Spleen (tissue), 11 donors: ENCODE data around the gene ARSA. TPM values are rescaled to one million over a fixed set of nuclear protein-coding genes. Genes with fewer than 3 reads are reported as not detected.

ENCODE experiments used
- DNase-seq: peaks from one replicate; pipeline ENCODE4 v3.0.0-alpha.2; 2020
- H3K27ac ChIP-seq, 8 donors: fragments of 200-600 bp; sonication (generic) in 7 of 8; 1 replicate in 4 of 8; 2 replicates in 4 of 8; pipeline versions ENCODE4 v1.5.0 to v1.8.0; 2016 to 2021; ENCODE audit warnings: inconsistent platforms in 4 of 8, mild to moderate bottlenecking in 4 of 8, moderate library complexity in 1 of 8
- H3K27me3 ChIP-seq, 7 donors: fragments of 200-600 bp; sonication (generic) in 6 of 7; replicated peaks in 1 of 7; 1 replicate in 4 of 7; 2 replicates in 3 of 7; pipeline versions ENCODE4 v1.5.0 to v1.8.0; 2016 to 2021; ENCODE audit warnings: inconsistent platforms in 3 of 7, mild to moderate bottlenecking in 1 of 7
- H3K36me3 ChIP-seq, 6 donors: fragments of 200-600 bp; sonication (generic) in 5 of 6; 1 replicate in 4 of 6; 2 replicates in 2 of 6; pipeline versions ENCODE4 v1.5.0 to v1.8.0; 2016 to 2021; ENCODE audit warnings: inconsistent platforms in 2 of 6
- H3K4me1 ChIP-seq, 6 donors: fragments of 200-600 bp; sonication (generic) in 5 of 6; 1 replicate in 3 of 6; 2 replicates in 3 of 6; pipeline versions ENCODE4 v1.5.0 to v1.8.0; 2016 to 2021; ENCODE audit warnings: inconsistent platforms in 3 of 6
- H3K4me3 ChIP-seq, 8 donors: fragments of 200-600 bp; sonication (generic) in 7 of 8; 1 replicate in 4 of 8; 2 replicates in 4 of 8; pipeline versions ENCODE4 v1.5.0 to v1.8.0; 2016 to 2021; ENCODE audit warnings: inconsistent platforms in 4 of 8, mild to moderate bottlenecking in 4 of 8, moderate library complexity in 2 of 8
- H3K9me3 ChIP-seq, 8 donors: fragments of 200-600 bp; sonication (generic) in 7 of 8; 1 replicate in 4 of 8; 2 replicates in 4 of 8; pipeline versions ENCODE4 v1.5.0 to v1.8.0; 2016 to 2021; ENCODE audit warnings: inconsistent platforms in 4 of 8
- CTCF ChIP-seq, 11 experiments: fragments of 200-600 bp in 7 of 11; fragments of 450-650 bp in 4 of 11; sonication (generic) in 4 of 11; IDR thresholded peaks in 8 of 11; conservative IDR thresholded peaks in 3 of 11; 1 replicate in 7 of 11; 2 replicates in 4 of 11; pipeline versions ENCODE4 v1.4.0 to v1.8.0; 2016 to 2021; ENCODE audit warnings: antibody characterized with exemption in 11 of 11, inconsistent platforms in 4 of 11, mild to moderate bottlenecking in 1 of 11
- POLR2A ChIP-seq, 3 donors: fragments of 450-650 bp; IDR thresholded peaks; one replicate each; pipeline ENCODE4 v1.5.1; 2017; ENCODE audit warnings: antibody characterized with exemption in 3 of 3, mild to moderate bottlenecking in 1 of 3
- POLR2AphosphoS5 ChIP-seq, 3 donors: sonication (generic); formaldehyde crosslinking; IDR thresholded peaks; one replicate each; pipeline ENCODE4 v1.5.1; 2017; ENCODE audit warnings: antibody characterized with exemption in 3 of 3
- WGBS, 5 donors: extraction: QIAGEN DNeasy Blood & Tissue Kit in 3 of 5; methylation state at CpG; one replicate each; pipeline versions ENCODE4 v1.1.5 to v1.1.7; 2013 to 2018; 5-methylcytosine and 5-hydroxymethylcytosine counted together
- intact Hi-C: fragments of 100-400 bp; cut with DNase I; formaldehyde crosslinking; loops from one replicate; pipeline ENCODE4 v1.15.0; 2023; ENCODE audit warnings: low total_unique reads
- polyA plus RNA-seq, 3 donors: library from polyadenylated mRNA; stranded (reverse); fragments of 200-250 nt; gene quantifications; one replicate each; pipeline ENCODE4 v1.2.1, GENCODE V29; 2013
- total RNA-seq, 7 donors: library from RNA; depleted of rRNA in 3 of 7; stranded (reverse); fragments of >200 nt in 3 of 7; fragmentation: NEBNext Ultra II Directional in 4 of 7; extraction: Animal tissue kit (Norgen Biotek cat#: 25700) in 4 of 7; gene quantifications; one replicate each; pipeline versions ENCODE4 v1.1.0 to v1.2.1, GENCODE V29; 2016 to 2021
- donor health status: healthy with polysubstance abuse.
- donor health status: DM: no; HTN: no; CAD: no; lungs with moderate emphysema.
- donor health status: DM: no; HTN: no; CAD: no.
- donor health status: Bipolar disorder and iron deficiency.
- donor health status: healthy.
- donor health status: DM: no; HTN: no; CAD: no.
- donor health status: DM: yes; HTN: yes; CAD: no.

Gene ARSA
- total and polyA plus RNA-seq, 10 donors, result 26.0 to 108 (median 64.7) TPM

GRCh38 chr22:50612528-50613221 lies 15.3 kb downstream of the ARSA start:
- DNase-seq, result peak; percentile 71
- no peak overlapping the region for H3K27ac ChIP-seq

GRCh38 chr22:50612168-50612527 lies 15.8 kb downstream of the ARSA start:
- no peak for DNase-seq
- WGBS, 5 donors, result 52 to 65% (median 62%) methylated on average over 6 of the region's 6 CpGs
- Histone ChIP-seq H3K4me1 (peaks cover 0 to 8% (median 0%) of the 10 kb centered on the region in 6 donors), H3K27ac (no peak overlapping the region), H3K9me3 (no peaks in the 10 kb centered on the region), H3K36me3 (no peaks in the 10 kb centered on the region), H3K27me3 (peaks cover 0 to 56% (median 8%) of the 10 kb centered on the region in 7 donors), H3K4me3 (no peak overlapping the region)
- intact Hi-C loops, result no loop called here
- TF ChIP-seq POLR2A (IDR thresholded peaks at IDR 0.05) (no peak), POLR2AphosphoS5 (IDR thresholded peaks at IDR 0.05) (no peak), CTCF (IDR thresholded peaks at IDR 0.05 in 8 of 11, conservative IDR thresholded peaks at IDR 0.05 in 3 of 11) (no peak)

More at GRCh38 chr22:50612528-50613221, 15.3 kb downstream of the ARSA start:
- Histone ChIP-seq H3K4me3 (no peak overlapping the region), H3K36me3 (no peaks in the 10 kb centered on the region), H3K27me3 (peaks cover 0 to 51% (median 8%) of the 10 kb centered on the region in 7 donors), H3K4me1 (peaks cover 0 to 8% (median 0%) of the 10 kb centered on the region in 6 donors), H3K9me3 (no peaks in the 10 kb centered on the region)
- TF ChIP-seq POLR2AphosphoS5 (IDR thresholded peaks at IDR 0.05) (no peak), CTCF (IDR thresholded peaks at IDR 0.05 in 8 of 11, conservative IDR thresholded peaks at IDR 0.05 in 3 of 11) (no peak), POLR2A (IDR thresholded peaks at IDR 0.05) (no peak)
- intact Hi-C loops, result no loop called here
- WGBS, 5 donors, result 36 to 48% (median 38%) methylated on average over 24 to 31 of the region's 31 CpGs

- H3K4me1 ChIP-seq, result peaks cover 0 to 8% (median 0%) of the 10 kb centered on the region in 6 donors
- TF ChIP-seq POLR2A (IDR thresholded peaks at IDR 0.05) (no peak), POLR2AphosphoS5 (IDR thresholded peaks at IDR 0.05) (no peak), CTCF (IDR thresholded peaks at IDR 0.05 in 8 of 11, conservative IDR thresholded peaks at IDR 0.05 in 3 of 11) (no peak)
- H3K4me3 ChIP-seq, result no peak overlapping the region
- peak; percentile 53 for DNase-seq
- no peaks in the 10 kb centered on the region for H3K36me3 ChIP-seq
- intact Hi-C loops, result no loop called here
- peaks cover 0 to 63% (median 8%) of the 10 kb centered on the region in 7 donors for H3K27me3 ChIP-seq
- no peaks in the 10 kb centered on the region for H3K9me3 ChIP-seq
- 89 to 95% (median 93%) methylated on average over 24 to 26 of the region's 26 CpGs for WGBS, 5 donors
- H3K27ac ChIP-seq, result no peak overlapping the region
These were observed 16.5 kb downstream of the ARSA start for GRCh38 chr22:50611341-50612060.

- Histone ChIP-seq H3K9me3 (no peaks in the 10 kb centered on the region), H3K36me3 (no peaks in the 10 kb centered on the region), H3K4me1 (peaks cover 0 to 8% (median 0%) of the 10 kb centered on the region in 6 donors), H3K27me3 (peaks cover 0 to 72% (median 8%) of the 10 kb centered on the region in 7 donors), H3K27ac (no peak overlapping the region), H3K4me3 (no peak overlapping the region)
- intact Hi-C loops, result no loop called here
- peak; percentile 59 for DNase-seq
- WGBS, 5 donors, result 88 to 97% (median 90%) methylated on average over 6 to 17 of the region's 17 CpGs
- TF ChIP-seq CTCF (IDR thresholded peaks at IDR 0.05 in 8 of 11, conservative IDR thresholded peaks at IDR 0.05 in 3 of 11) (no peak), POLR2AphosphoS5 (IDR thresholded peaks at IDR 0.05) (no peak), POLR2A (IDR thresholded peaks at IDR 0.05) (no peak)
These were observed 17.4 kb downstream of the ARSA start for GRCh38 chr22:50610581-50610980.
